Lung (tissue), 12 donors: ENCODE results near the gene SCN4B. TPM values are rescaled to one million over a fixed set of nuclear protein-coding genes. Genes with fewer than 3 reads are reported as not detected.
"Not testable (repeated sequence)": the region's sequence is repeated elsewhere in the genome, so short reads cannot be mapped to it uniquely, and the experiment has no call there.

Experiments used
- ATAC-seq: fragments of 200-7000 bp; cut with Tn5 transposase; one replicate; pipeline ENCODE4 v1.9.1; 2020; ENCODE audit warnings: moderate number of reproducible peaks; ENCODE audit not compliant: insufficient read depth, low FRiP score
- DNase-seq, 3 donors: peaks; one replicate each; pipeline ENCODE4 v3.0.0-alpha.2; 2013 to 2017
- H3K27ac ChIP-seq, 2 donors: one replicate each; pipeline ENCODE4 v1.5.1; 2013; ENCODE audit warnings: mild to moderate bottlenecking in 2 of 2, moderate library complexity in 2 of 2, control low read depth in 1 of 2, inconsistent platforms in 1 of 2, low read depth in 1 of 2, low read length in 1 of 2
- H3K27me3 ChIP-seq, 3 donors: one replicate each; pipeline ENCODE4 v1.5.1; 2013; ENCODE audit warnings: low read length in 2 of 3; ENCODE audit not compliant: control insufficient read depth in 3 of 3, insufficient read depth in 3 of 3
- H3K36me3 ChIP-seq, 4 donors: one replicate each; pipeline ENCODE4 v1.5.1; 2013; ENCODE audit warnings: low read length in 4 of 4, mild to moderate bottlenecking in 1 of 4, moderate library complexity in 1 of 4; ENCODE audit not compliant: control insufficient read depth in 4 of 4, insufficient read depth in 4 of 4
- H3K4me1 ChIP-seq, 5 donors: one replicate each; pipeline ENCODE4 v1.5.1; 2013; ENCODE audit warnings: low read length in 5 of 5, mild to moderate bottlenecking in 2 of 5, moderate library complexity in 1 of 5; ENCODE audit not compliant: control insufficient read depth in 5 of 5, insufficient read depth in 5 of 5
- H3K4me3 ChIP-seq: one replicate; pipeline ENCODE4 v1.5.1; 2013; ENCODE audit warnings: mild to moderate bottlenecking, control low read depth, moderate library complexity
- H3K9ac ChIP-seq, 2 donors: one replicate each; pipeline ENCODE4 v1.5.1; 2013; ENCODE audit warnings: low read length in 2 of 2, control low read depth in 1 of 2; ENCODE audit not compliant: insufficient read depth in 1 of 2
- H3K9me3 ChIP-seq, 4 donors: one replicate each; pipeline ENCODE4 v1.5.1; 2013; ENCODE audit warnings: low read length in 3 of 4, mild to moderate bottlenecking in 1 of 4, moderate library complexity in 1 of 4; ENCODE audit not compliant: control insufficient read depth in 4 of 4, insufficient read depth in 3 of 4
- CTCF ChIP-seq: IDR thresholded peaks from 2 replicates; pipeline ENCODE4 v1.5.1; 2012; ENCODE audit warnings: mild to moderate bottlenecking; ENCODE audit errors: control extremely low read depth, extremely low read depth
- WGBS, 2 donors: extraction: QIAGEN DNeasy Blood & Tissue Kit; methylation state at CpG; one replicate each; pipeline ENCODE4 v1.1.7; 2013; 5-methylcytosine and 5-hydroxymethylcytosine counted together
- polyA plus RNA-seq, 2 donors: library from polyadenylated mRNA; stranded (reverse); fragments of 200-250 nt; gene quantifications; one replicate each; pipeline ENCODE4 v1.2.1, GENCODE V29; 2013
- total RNA-seq, 2 donors: library from RNA; depleted of rRNA in 1 of 2; stranded (reverse); fragments of >200 nt in 1 of 2; gene quantifications; one replicate each; pipeline ENCODE4 v1.2.1, GENCODE V29; 2014 to 2021
- donor health status: control.
- donor health status: control.
- donor health status: Bipolar disorder and iron deficiency.
- donor health status: healthy.
- donor health status: DM: yes; HTN: yes; CAD: no.

Gene SCN4B
- total and polyA plus RNA-seq, 4 donors = 0.95 to 5.2 (median 2.3) TPM

- Histone ChIP-seq H3K36me3 (peaks cover 0 to 3% (median 0%) of the 10 kb centered on the region in 4 donors), H3K27ac (peak overlapping the region; percentile 73 to 90), H3K4me1 (peaks cover 0 to 13% (median 4%) of the 10 kb centered on the region in 5 donors), H3K9ac (peak overlapping the region in 1 of 2 donors; percentile 2), H3K27me3 (no peaks in the 10 kb centered on the region), H3K4me3 (no peak overlapping the region), H3K9me3 (peaks cover 0 to 2% (median 0%) of the 10 kb centered on the region in 4 donors)
- 42 to 66% methylated on average over 10 of the region's 10 CpGs for WGBS, 2 donors
- peak; percentile 56 for ATAC-seq
- DNase-seq = peak; percentile 83 to 92 (median 89)
- TF ChIP-seq CTCF = no peak
Observed at GRCh38 chr11:118194835-118195627, 42.4 kb upstream of the SCN4B start.

- Histone ChIP-seq H3K9me3 (peaks cover 0 to 2% (median 0%) of the 10 kb centered on the region in 4 donors), H3K36me3 (peaks cover 0 to 3% (median 0%) of the 10 kb centered on the region in 4 donors), H3K4me1 (peaks cover 0 to 13% (median 4%) of the 10 kb centered on the region in 5 donors), H3K27ac (peak overlapping the region in 1 of 2 donors; percentile 90), H3K9ac (no peak overlapping the region), H3K27me3 (no peaks in the 10 kb centered on the region), H3K4me3 (no peak overlapping the region)
- ATAC-seq = no peak
- no peak for DNase-seq
- no peak for TF ChIP-seq CTCF
- 70 to 87% methylated on average over 6 of the region's 6 CpGs for WGBS, 2 donors
Observed at GRCh38 chr11:118193910-118194566, 41.4 kb upstream of the SCN4B start.

GRCh38 chr11:118192817-118193216, 40.2 kb upstream of the SCN4B start:
- 94 to 95% methylated on average over 5 of the region's 5 CpGs for WGBS, 2 donors
- H3K4me1 ChIP-seq = peaks cover 0 to 13% (median 4%) of the 10 kb centered on the region in 5 donors
- DNase-seq, H3K27me3 ChIP-seq, H3K36me3 ChIP-seq, H3K9ac ChIP-seq, H3K4me3 ChIP-seq, H3K27ac ChIP-seq, H3K9me3 ChIP-seq, ATAC-seq: not testable (repeated sequence)

- peaks cover 0 to 13% (median 6%) of the 10 kb centered on the region in 5 donors for H3K4me1 ChIP-seq
- not testable (repeated sequence) for H3K4me3 ChIP-seq, ATAC-seq, H3K27ac ChIP-seq, H3K9me3 ChIP-seq, H3K36me3 ChIP-seq, DNase-seq, H3K9ac ChIP-seq, H3K27me3 ChIP-seq
- 50 to 82% methylated on average over 2 of the region's 2 CpGs for WGBS, 2 donors
Observed at GRCh38 chr11:118190942-118191506, 38.4 kb upstream of the SCN4B start.
